GM10266 (cell line): ENCODE data around the gene ABLIM2.

Source experiments
- DNase-seq: peaks from one replicate; pipeline ENCODE4 v3.0.0; 2012; ENCODE audit errors: extremely low spot score
- TF ChIP-seq, protein P1 (sequence below): IDR thresholded peaks from 2 replicates; pipeline ENCODE4 v1.5.1; 2012; ENCODE audit warnings: mild to moderate bottlenecking, low read depth; ENCODE audit not compliant: control insufficient read depth, insufficient read depth; ENCODE audit errors: missing control alignments

ABLIM2 gene

DNA sequence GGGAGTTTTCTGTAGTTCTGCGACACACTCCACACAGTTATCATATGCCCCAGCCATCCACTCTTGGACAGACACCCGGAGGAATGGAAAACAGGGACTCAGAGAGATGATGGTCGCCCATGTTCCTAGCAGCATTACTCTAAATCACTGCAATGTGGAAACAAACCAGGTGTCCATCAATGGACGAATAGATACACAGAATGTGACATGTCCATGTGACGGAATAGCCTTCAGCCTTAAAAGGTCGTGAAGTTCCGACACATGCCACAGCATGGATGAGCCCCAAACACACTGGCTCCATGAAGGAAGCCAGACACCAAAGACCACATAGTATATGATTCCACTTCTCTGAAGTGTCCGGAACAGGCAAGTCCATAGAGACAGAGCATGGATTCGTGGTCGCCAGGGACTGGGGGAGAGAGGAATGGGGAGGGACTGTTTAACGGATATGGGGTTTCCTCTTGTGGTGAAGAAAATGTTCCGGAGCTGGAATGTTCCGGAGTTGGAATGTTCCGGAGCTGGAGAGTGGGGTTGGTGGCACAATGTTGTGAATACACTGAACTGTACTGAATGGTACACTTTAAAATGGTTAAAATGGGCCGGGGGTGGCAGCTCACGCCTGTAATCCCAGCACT lies 190.2 kb downstream of the ABLIM2 start:
- TF ChIP-seq, protein P1, sequence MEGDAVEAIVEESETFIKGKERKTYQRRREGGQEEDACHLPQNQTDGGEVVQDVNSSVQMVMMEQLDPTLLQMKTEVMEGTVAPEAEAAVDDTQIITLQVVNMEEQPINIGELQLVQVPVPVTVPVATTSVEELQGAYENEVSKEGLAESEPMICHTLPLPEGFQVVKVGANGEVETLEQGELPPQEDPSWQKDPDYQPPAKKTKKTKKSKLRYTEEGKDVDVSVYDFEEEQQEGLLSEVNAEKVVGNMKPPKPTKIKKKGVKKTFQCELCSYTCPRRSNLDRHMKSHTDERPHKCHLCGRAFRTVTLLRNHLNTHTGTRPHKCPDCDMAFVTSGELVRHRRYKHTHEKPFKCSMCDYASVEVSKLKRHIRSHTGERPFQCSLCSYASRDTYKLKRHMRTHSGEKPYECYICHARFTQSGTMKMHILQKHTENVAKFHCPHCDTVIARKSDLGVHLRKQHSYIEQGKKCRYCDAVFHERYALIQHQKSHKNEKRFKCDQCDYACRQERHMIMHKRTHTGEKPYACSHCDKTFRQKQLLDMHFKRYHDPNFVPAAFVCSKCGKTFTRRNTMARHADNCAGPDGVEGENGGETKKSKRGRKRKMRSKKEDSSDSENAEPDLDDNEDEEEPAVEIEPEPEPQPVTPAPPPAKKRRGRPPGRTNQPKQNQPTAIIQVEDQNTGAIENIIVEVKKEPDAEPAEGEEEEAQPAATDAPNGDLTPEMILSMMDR, result no peak
- DNase-seq, result no peak

DNA sequence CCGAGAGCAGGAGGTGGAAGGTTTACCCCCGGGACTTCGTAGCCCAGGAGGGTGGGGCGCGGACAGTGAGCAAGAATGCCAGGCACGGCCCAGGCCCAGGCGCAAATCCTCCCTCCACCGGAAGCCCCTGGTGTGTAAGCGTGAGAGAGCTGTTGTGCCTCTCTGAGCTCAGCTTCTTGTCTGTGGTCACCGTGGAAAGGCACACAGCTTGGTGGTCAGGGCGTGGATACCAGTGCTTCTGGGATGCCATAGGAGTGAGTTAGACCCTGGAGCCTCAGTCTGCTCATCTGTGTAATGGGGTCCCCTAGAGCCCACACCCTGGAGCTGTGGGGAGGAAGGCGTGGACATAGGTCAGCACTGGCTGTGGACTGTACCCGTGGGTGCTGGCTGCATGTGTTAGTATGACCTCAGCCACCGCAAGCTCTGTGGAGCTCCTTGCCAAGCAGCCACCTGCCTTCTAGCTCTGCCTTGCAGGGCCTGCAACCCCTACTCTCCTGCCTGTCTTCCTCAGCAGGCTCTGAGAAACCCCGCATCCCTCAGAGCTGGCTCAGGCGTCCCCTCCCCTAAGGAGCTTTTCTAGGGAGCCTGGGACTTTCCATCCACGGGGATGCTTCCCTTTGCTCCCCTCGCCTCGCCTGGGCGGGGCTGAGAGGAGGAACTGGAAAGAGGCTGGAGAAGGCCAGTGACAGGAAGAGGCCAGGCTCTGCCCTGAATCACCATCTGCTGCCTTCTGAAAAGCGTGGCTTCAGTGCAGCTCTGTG lies 190.9 kb downstream of the ABLIM2 start:
- TF ChIP-seq, protein P1, result no peak
- no peak for DNase-seq

DNA sequence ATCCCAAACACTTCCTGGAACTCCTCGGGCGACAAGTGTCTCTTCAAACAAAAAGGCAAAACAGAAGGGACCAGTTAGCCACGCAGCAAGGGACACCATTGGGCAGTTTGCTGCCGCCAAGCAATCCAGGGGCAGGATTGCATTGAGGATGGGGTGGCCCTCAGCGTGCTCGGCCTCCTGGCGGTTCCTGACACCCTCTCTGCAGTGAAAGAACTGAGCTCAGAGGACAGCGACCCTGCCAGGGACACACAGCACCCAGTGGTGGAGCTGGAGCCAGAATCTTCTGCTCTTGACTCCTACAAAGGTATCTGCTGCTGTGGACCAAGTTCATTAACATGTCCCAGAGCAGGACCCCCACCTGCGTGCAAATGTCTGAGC lies 191.6 kb downstream of the ABLIM2 start:
- no peak for DNase-seq
- TF ChIP-seq, protein P1, result no peak

DNA sequence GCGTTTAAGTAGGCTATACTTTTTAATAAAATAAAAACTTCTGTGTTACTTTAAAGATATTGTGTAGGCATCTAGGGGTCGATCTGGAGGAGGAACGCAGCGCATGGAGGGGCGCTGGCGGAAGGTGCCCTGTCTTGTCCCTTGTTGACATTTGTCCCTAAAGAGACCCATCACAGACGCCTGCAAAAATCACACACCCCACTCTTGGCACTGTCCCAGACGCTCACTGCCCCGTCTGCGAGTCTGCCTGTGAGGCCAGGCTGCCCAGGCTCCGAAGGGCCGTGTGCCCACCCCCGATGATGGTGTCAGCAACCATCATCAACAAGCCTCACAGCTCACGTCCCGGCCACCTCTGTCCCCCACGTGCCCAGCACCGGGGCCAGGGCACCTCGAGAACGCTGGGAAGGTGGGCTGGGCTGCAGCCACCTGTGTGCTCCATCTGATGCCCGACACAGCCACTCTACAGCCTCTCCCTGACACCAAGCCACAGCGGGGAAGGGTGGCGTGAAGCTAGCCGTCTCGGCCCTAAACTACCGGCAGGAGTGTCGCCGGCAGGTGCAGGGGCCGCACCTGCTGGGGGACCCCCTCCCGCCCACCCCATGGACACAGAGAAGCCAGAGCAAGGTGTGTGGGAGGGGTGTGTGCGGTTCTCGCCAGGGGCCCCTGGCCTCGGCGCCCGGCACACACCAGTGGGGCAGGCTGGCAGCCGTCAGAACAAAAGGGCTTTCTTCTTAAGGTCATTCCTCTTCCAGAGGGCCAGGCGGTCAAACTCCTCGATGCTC lies 192.1 kb downstream of the ABLIM2 start:
- DNase-seq, result no peak
- TF ChIP-seq, protein P1, result no peak

DNA sequence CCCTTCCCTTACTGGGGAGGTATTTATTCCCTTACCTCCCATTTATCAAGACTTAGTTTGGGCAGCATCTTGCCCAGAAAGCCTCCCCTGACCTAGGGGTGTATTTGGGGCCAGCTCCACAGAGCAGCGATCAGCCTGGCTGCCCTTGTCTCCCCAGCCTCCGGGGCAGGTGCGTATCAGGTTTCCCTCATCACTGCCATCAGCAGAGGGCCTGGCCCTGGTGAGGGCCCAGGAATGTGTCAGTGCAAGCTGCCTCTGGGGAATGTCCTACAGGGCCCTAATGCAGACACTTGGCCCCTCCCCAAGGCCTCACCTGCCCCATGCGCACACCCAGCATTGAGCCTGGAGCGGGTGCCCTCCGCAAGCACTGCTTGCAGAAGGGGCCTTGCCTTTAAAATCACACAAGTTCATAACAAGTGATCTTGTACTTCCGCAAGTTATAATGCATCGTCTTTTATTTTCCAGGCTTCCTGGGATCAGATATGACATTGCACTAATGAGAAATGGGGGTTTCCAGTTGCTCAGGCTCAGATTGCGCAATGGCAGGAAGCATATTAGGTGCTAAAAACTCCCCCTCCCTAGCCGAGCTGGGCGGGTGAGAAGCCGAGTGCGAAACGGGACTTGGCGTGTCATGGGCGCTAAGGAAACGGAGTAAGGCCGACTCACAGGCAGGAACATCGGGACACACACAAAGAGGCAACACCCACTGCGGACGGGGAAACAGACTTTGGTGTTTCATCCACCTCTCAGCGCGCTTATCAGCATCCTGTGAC lies 193.5 kb downstream of the ABLIM2 start:
- DNase-seq, result no peak
- TF ChIP-seq, protein P1, result no peak

DNA sequence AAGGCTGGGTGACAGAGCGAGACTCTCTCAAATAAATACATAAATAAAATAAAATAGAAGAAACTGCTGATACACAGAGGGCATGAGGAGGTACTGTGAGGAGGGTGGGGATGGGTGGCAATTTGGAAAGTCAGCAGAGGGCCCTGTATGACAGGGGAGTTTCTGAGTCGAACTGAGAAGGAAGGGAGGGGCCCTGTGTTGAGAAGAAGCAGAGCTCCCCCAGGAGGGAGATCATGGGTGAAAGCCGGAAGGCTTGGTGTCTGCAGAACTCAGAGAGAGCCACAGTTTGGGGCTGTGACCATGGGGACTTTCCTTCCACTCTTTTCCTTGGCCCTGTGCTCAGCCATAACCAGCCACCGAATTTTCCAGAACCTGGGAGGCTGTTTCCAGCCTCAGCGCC lies 194.2 kb downstream of the ABLIM2 start:
- TF ChIP-seq, protein P1, result no peak
- DNase-seq, result no peak

DNA sequence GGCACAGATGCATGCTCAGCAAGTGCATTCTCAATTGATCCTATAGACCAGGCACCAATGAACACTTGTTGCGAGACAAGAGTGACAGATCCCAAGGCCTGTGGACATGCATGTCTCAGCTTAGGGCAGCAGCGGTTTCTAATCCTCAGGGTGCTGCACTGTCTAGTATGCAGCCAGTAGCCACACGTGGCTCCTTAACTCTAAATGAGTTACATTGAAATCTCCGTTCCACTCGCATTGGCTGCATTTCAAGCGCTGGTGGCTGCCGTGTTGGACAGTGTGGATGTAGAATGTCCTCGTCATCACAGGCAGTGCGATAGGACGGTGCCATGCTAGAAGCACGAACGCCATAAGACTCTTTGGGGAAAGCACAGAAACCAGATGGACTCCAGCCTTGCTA lies 194.9 kb downstream of the ABLIM2 start:
- no peak for DNase-seq
- TF ChIP-seq, protein P1, result no peak
